Stimulated activated CD8-positive, alpha-beta memory T cell treated with anti-CD3 and anti-CD28 coated beads, Interleukin-2, amount 100 ng/mL, for 48 hours (primary cell): Measurements from ENCODE around the gene FXYD6.
"Not testable (repeated sequence)": the region's sequence is repeated elsewhere in the genome, so short reads cannot be mapped to it uniquely, and the experiment has no call there.

ENCODE experiments used
- DNase-seq, 2 donors: peaks; one replicate each; pipeline ENCODE4 v3.0.0-alpha.2; 2020; ENCODE audit warnings: low read depth in 2 of 2

FXYD6 gene

GRCh38 chr11:117817368-117818040, 59.0 kb downstream of the FXYD6 start:
- peak; percentile 77 to 89 for DNase-seq

GRCh38 chr11:117816846-117817367, 59.6 kb downstream of the FXYD6 start:
- DNase-seq, result no peak

- no peak for DNase-seq
Observed at GRCh38 chr11:117816151-117816741, 60.2 kb downstream of the FXYD6 start.

DNA sequence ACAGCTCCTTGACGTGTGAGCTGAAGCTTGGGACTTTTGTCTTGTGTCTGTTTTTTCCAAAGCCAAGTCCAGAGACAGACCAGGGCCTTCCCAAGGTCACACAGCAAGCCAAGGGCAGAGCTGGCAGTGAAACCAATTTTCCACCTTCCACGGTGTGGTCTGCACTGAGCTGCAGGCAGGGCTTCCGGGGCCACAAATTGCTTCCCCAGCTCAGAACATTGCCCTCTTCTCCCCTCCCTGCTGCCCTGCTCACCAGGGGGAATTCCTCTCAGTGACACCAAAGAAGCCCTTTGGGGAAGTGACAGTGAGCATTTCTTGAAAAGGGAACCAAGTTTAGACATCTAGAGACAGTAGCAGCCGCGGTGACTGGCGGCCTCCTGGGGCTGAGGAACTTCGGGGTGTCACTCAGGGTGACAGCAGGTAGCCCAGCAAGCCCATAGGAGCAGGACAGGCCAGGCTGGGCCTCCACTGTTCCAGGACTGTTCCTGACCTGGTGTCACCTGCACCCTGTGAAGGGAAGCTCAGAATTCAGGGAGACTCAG, 61.1 kb downstream of the FXYD6 start:
- peak; percentile 42 to 50 for DNase-seq

- peak; percentile 71 to 75 for DNase-seq
Observed at GRCh38 chr11:117814766-117815261, 61.6 kb downstream of the FXYD6 start.

- no peak for DNase-seq
Observed at GRCh38 chr11:117814204-117814765, 62.2 kb downstream of the FXYD6 start.

DNA sequence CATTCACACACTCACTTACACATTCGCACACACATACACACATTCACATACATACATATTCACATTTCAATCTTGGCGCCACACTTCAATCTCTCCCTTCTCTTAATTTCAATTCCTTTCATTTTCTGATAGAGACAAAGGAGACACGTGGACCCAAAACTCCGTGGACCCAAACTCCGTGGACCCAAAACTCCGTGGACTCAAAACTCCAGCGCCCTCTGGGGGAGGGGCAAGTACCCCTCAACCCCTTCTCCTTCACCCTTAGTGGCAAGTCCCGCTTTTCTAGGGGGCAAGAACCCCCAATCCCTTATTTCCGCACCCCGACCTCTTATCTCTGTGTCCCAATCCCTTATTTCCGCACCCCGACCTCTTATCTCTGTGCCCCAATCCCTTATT, 66.4 kb downstream of the FXYD6 start:
- not testable (repeated sequence) for DNase-seq

DNA sequence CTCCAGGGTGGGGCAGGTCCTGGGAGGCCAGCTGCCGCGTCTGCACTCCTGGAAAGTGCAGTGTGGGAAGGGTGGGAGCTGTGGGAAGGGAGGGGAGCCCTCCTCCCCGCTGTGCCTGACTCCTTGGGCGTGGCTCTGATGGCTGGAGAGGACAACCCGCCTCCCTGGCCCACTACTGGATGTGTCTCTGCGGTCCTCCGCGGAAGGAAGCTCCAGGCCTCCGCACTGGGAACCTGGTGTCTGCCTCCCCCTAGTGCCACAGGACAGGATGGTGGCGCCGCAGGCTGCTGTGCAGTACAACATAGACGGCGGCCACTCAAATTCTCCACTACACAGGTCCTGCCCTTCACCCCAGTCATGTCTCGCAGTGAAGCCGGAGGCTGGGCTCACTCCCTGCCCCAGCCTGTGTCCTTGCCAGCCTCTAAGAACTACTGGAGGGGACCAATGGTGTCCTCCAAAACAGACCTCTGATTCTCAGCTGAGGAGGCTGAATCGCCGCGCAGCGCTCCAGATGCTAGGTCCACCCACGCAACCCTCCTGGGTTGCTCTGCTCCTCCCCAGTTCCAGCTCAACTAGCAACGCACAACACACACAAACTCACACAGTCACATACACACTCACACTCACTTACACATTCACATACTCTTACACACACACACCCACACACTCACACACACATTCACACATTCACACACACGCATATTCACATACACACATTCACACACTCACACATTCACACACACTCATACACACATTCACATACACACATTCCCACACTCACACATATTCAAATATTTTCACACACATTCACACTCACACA, 67.0 kb downstream of the FXYD6 start:
- no peak for DNase-seq

DNA sequence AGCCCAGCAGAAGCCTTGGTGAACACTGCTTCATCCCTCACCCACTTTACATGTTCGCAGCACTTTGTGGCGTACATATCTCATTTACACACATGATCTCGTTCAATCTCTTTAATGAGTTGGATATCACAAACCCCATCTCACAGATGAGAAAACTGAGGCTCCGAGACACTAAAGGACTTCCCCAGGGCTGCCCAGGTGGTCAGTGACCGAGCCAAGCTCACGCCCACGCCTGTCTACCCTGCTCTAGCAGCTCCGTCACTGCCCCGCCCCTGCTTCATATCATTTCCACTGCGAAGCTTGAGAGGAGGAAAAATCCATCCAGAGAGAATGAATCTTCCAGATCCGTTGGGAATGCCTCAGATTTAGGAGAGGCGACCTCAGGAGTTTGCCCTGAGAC, 67.7 kb downstream of the FXYD6 start:
- no peak for DNase-seq

DNA sequence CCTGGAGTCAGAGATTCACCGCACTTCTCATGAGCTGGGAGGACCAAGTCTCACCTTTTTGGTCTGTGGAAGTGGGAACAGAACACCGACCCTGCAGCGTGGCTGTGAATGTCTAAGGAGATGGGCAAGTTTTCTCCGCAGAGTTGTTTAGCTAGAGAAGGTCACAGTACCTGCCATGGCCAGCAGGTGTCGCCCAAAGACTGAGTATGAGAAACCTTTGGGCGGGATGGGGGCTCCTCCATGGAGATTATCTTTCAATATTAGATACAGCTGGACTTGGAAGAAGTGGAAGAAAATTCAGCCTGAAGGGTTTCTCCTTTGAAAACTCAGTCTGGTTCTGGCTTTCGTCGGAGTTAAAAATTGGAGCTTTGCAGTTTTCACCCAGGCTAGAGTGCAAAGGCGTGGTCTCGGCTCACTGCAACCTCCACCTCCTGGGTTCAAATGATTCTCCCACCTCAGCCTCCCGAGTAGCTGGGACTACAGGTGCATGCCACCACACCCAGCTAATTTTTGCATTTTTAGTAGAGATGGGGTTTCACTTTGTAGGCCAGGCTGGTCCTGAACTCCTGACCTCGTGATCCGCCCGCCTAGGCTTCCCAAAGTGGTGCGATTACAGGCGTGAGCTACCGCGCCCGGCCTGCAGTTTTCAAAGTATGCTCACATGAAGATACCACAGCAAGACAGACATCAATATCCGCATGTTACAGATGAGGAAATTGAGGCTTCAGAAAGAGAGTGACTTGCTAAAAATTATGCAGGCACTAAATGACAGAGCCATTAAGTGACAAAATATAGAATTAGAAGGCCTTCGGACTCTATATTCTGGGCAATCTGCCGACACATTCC, 68.8 kb downstream of the FXYD6 start:
- DNase-seq, result peak in 1 of 2 donors; percentile 73

- DNase-seq, result no peak
Observed at GRCh38 chr11:117806846-117807245, 69.6 kb downstream of the FXYD6 start.

GRCh38 chr11:117805045-117805444, 71.4 kb downstream of the FXYD6 start:
- no peak for DNase-seq

GRCh38 chr11:117803896-117804295, 72.6 kb downstream of the FXYD6 start:
- no peak for DNase-seq

DNA sequence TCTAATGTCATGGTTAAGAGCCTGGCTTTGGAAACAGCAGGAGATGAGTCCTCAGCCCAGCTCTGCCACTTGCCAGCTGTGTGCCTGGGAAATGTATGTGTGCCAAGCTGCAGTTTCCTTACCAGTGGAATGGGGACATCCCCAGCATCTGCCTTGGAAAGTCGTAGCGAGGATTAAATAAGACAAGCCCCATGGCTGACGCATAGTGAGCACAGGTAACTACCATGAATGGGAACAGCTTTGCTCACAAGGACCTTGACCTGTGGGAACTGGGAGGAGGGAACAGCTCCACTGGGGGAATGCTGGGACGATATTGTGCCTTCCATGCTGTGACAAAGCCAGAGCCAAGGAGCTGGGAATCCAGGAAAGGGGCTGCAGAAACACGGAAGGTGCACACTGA, 76.8 kb downstream of the FXYD6 start:
- no peak for DNase-seq

DNA sequence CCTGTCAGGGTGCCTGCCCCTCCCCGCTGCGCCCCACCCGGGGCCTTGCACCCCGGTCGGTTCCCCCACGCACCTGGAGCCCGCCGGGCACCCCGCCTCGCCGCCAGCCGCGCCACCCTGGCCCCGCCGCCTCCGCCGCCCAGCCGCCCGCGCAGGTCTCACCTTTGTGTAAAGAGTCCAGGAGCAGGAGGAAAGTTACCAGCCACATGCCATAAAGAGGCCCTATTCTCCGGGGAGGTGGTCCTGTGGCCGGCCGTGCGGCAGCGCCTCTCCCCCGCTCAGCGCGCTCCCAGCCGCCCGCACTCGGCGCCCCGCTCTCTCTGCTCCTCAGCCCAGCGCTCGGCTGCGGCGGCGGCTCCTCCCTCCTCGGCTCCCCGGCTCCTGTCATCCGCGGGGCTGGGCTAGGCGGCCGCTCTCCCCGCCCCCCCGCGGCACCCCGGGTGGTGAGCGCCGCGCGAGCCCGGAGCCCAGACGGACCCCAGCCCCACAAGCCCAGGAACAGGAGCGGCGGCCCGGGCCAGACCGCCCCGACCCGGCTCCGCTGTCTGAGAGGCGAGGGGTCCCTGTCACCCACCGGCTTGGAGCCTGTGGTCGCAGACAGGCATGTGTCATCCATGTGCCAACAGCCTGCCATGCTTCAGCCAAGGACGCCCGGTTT, 79.5 kb downstream of the FXYD6 start, which contains the start of gene DSCAML1:
TSS of gene DSCAML1 (minus strand) at position 345 of the 658 bp plus-strand sequence. CDS start at position 208, 137 bp downstream.
- no peak for DNase-seq

- no peak for DNase-seq
Observed at GRCh38 chr11:117796456-117796871, 80.0 kb downstream of the FXYD6 start.

GRCh38 chr11:117795638-117796455, 80.6 kb downstream of the FXYD6 start:
- DNase-seq, result no peak

GRCh38 chr11:117794772-117795629, 81.5 kb downstream of the FXYD6 start:
- DNase-seq, result no peak
